Stimulated activated CD4-positive, alpha-beta T cell treated with anti-CD3 and anti-CD28 coated beads, Interleukin-2, amount 100 ng/mL, for 4 hours (primary cell): ENCODE data around the gene LTB4R2.

Experiments
- DNase-seq: peaks from one replicate; pipeline ENCODE4 v3.0.0-alpha.2; 2020; ENCODE audit warnings: low read depth

The LTB4R2 gene

DNA sequence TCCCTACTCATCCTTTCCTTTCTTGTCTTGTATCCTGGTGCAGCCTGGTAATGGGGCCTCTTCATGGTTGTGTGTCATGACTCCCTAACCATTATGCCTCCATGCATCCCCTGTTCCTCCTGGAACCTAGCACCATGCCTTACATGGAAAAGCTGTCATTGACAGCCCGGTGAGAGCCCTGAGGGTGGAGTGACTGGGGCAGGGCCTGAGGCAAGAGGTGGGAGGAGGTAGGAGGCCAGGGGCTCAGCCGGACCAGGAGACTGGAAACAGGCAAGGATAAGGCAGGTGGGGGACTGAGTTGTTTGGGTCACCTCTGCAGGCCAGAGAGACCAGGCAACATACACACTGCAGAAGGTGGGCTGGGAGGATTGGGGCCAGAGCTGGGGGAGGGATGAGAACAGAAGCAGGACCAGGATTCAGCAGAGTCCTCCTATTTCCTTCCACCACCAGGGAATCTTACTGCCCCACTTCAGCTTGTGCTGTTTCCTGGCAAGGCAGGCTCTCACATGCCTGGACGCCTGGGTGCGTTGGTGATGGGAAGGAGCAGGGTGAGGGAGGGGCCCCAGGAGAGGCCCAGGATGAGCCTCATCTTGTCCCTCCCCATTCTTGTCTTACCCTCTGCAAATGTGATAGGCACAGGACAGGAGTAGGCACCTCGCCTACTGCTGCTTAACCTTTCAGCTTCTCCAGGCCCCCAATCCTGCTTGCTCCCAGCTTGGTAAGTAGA lies at the start of gene LTB4R2:
LTB4R2 (plus strand) TSS at position 603 of the 727 bp plus-strand sequence. CDS start 525 bp downstream, outside the sequence.
- no peak for DNase-seq

DNA sequence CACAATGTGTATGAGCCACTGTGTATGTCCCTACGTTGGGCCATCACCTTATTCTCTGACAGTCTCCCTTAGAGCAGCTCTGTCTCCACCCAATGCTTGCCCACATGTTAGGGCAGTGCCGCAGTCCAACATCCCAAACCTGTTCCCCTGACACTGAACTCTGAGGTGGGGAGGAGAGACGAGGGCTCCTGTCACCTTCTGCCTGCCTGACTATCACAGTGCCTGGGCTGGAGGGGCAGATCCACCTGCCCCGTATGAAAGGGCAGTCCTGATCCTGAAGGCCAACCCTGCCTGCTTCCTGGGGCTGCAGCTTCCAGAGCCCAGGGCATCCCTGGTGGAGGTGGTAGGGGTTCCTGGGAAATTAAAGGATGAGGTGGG lies 49.2 kb upstream of the LTB4R2 start:
- DNase-seq = no peak

DNA sequence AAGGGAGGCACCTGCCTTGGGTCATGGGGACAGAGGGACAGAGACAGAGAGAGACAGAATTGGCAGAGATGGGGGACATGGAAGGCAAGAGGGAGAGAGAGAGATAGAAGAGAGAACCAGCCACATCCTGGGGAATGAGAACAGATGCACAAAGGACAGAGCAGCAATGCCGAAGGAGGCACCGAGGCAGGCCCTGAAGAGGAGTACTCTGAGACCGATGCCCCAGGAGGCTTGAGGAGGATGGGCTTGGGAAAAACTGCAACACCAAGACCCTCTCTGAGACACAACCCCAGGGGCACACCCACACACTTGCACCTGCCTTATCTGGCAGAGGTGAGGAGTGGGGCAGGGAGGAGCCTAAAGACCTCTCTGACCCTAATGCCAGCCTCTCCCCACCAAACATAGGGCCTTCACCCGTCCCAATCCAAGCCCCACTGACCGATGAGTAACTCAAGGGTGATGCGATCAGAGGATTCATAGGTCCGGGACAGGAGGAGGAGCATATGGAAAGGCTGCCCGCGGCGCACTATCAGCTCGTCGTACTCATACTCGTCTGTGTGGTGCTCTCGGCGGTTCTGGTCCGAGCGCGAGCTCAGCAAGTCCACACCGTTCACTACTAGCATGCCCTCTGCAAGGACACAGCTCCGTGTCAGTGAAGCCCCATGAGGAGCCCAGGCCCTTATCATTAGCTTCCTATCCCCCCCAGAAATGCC lies 48.5 kb upstream of the LTB4R2 start:
- no peak for DNase-seq

- no peak for DNase-seq
These were observed 48.0 kb upstream of the LTB4R2 start for GRCh38 chr14:24261969-24262327.

DNA sequence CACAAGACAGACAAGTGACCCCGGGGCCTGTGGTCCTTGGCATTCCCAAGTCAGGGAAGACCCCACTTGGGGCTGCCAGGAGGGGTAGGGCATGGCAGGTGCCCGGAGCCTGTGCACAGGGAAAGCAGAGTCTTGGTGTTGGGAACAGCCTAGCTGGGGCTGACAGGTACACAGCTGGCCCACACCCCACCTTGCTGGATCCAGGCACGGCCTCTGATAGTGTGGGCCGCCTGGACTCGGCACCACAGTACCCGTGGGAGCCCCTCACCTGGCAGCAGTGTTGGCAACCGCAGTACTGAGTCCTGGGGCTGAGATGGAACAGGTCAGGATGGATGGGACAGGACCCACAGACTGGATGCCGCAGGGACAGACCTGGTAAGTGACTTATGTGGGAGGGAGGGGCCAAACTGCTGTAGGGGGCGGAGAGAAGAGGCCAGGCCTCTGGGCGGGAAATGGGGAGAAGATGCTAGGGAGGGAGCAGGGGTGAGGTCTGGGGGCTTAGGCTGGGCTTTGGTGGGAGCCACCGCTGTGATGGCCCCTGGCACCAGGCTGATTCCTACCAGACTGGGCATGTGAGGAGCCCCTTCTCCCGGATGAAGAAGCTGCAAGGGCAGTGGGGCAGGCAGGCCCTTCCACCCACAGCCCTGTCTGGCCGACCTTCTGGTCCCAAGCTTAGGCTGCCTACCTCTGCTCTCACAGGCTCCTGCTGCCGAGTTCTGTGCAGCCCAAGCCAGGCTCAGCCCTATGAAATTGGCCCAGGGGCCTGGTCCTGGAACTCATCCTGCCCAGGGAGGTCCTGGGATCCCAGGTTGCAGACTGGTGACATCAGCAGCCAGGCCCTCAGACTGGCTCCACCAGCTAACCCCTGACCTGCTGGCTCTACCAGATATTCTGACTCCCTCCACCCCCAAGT lies 46.9 kb upstream of the LTB4R2 start, which contains the start of gene TGM1:
TGM1 (minus strand) TSS at position 357 of the 913 bp plus-strand sequence. CDS start 825 bp downstream, outside the sequence.
- DNase-seq = no peak

GRCh38 chr14:24263848-24264247 lies 46.1 kb upstream of the LTB4R2 start:
- DNase-seq = no peak

DNA sequence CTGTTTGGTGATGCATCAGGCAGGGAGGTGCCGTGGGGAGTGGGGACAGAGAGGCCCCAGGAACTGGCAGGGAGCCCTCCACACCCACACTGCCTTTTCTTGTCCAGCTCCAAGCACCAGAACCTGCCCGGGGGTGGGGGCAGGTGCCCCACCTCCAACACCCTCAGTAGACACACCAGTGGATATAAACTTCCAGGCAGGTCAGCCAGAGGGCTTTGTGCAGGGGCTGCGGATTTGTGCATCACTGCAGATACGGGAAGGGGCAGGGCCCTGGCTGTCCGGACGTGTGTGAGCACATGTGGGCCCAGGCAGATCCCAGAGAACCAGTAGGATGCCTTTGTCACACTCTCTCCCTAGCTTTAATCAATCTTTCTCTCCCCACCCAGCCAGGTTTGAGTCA lies 45.6 kb upstream of the LTB4R2 start:
- no peak for DNase-seq

DNA sequence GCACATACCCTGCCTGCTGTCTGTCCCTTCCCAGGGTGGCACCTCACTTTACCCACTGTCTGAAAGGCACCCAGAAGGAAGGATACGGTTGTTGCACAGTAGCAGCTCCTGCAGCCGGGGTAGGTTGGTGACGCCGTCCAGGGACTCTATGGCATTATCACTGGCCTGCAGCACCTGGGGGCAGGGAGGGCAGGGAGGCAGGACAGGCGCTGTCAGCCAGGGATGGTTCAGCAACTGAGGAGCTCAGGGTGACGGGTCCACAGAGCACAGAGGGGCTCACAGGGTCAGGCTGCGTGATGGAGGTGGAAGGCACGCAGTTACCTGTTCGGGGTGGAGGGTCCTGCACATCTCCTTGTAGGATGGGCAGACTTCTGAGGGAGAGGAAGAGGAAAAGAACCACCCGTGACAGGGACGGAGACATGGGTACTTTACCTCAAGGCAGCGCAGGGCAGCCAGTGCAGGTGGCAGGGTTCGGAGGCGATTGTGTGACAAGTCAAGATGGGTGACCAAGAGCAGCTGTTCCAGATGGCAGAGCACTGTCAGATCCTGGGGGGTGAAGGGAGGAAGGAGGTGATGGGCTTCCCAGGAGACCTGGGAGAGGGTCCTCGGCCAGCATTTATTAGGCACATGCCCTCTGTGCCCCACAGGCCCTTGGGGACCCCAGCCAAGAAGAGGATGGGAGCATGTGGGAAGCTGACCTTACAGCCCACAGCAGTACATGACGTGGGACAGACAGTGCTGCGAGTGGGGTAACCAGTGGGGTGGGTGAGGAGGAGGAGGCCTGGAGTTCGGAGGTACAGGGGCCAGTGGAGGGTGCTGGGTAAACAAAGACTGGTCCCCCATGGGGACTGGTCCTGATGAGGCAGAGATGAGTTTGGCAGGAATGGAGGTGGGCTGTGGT lies 43.3 kb upstream of the LTB4R2 start:
- no peak for DNase-seq

- no peak for DNase-seq
These were observed 42.4 kb upstream of the LTB4R2 start for GRCh38 chr14:24267516-24267915.

DNA sequence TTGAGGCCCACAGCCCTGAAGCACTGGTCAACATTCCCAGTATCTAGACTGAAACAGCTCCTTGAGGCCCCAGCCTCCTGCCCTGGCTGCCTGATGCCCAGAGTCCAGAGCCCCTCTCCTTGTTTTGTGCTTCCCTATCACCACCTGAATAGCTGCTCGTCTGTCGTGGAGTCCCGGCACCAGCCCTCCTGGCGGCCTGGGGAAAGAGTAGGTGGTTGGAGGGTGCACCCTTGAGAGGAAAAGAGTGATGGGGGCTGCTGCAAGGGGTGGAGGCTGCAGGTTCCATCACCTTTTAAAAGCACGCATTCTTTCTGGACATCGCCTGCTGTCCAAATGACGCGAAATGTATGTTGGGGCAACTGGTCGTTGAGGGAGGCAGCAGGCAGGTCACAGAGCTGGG lies 41.7 kb upstream of the LTB4R2 start:
- no peak for DNase-seq

DNA sequence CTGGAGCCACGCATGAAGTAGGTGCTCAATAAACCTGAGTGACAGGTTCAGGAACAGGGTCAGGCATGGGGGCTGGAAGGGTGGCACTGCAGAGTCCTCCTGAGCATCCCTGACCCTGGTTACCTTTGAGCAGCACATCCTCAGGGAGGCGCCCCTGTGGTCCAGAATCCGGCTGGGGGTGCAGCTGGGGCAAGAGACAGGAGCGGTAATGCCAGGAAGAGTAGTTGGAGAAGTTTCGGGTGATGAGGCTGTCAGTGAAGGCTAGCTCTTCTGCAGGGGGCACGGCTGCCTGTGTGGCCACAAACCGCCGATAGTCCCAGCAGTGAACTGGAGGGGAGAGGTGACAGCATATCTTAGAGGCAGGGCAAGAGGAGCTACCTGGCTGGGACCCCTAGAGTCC lies 40.6 kb upstream of the LTB4R2 start:
- DNase-seq = no peak

GRCh38 chr14:24269910-24270536 lies 39.9 kb upstream of the LTB4R2 start:
- no peak for DNase-seq

DNA sequence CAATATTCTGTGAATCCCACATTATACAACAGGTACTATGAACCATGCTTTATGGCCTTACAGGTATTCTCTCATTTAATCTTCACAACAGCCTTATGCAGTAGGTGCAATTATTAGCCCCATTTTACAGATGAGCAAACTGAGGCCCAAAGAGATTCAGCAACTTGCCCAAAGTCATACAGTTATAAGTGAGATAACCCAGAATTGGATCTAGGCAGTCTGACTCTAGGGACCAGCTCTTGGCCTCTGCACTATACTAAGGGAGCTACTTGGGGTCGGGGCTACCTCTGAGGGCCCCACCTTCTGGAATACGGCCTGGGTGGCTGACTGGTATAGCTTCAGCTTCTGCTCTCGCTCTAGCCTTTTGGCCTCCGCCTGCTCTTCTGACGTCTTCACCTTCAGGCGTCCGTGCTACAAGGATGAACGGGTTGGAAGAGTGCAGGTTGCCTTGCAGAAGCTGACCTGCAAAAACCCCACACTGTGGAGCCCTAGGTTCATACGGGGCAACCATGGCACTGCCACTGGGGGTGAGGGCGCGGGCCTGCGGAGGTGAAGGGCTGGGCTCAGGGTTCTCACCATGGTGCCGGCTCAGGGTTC lies 39.3 kb upstream of the LTB4R2 start:
- DNase-seq = no peak

GRCh38 chr14:24271134-24271833 lies 38.7 kb upstream of the LTB4R2 start, which contains the start of gene RABGGTA:
Gene RABGGTA (minus strand): TSS chr14:24271597. CDS start chr14:24271115, 482 bp downstream.
- DNase-seq = peak; percentile 89

DNA sequence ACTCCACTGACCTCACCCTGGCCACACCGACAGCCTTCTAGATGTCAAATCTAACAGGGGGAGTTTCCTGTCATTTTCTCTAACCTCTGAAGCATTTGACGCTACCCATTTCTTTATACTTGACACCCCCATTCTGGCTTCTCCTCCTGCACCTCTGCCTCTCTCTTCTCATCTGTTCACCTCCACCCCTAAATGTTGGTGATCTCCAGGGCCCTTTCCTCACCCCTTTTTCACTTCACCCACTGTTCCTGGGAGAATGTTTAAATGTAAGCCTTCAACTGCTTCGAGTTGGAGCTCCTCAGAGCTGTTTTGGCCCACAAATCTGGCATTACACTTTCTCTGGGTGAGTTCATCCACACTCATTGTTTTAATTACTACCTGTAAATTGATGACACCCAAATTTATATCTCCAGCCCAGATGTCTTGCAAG lies 38.1 kb upstream of the LTB4R2 start:
- DNase-seq = no peak

DNA sequence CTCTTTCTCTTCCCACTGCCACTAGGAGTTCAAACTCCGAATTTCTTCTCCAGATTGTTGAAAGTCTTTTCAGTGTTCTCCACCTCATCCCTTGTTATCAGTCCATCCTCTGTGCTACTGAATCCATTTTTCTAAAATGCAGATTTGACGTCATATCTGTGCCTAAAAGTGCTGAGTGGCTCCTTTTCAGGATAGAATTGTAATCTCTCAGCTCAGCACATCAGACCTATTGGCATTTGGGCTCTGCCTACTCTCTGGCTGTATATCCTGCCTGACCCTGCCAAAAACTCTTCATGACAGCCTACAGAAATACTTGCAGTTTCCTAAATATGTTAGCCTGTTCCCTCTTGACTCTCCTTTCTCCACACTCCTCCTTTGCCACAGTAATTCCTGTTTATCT lies 37.5 kb upstream of the LTB4R2 start:
- no peak for DNase-seq

GRCh38 chr14:24273422-24273998 lies 36.4 kb upstream of the LTB4R2 start:
- no peak for DNase-seq

- DNase-seq = peak; percentile 62
These were observed 35.8 kb upstream of the LTB4R2 start for GRCh38 chr14:24274101-24274543.

DNA sequence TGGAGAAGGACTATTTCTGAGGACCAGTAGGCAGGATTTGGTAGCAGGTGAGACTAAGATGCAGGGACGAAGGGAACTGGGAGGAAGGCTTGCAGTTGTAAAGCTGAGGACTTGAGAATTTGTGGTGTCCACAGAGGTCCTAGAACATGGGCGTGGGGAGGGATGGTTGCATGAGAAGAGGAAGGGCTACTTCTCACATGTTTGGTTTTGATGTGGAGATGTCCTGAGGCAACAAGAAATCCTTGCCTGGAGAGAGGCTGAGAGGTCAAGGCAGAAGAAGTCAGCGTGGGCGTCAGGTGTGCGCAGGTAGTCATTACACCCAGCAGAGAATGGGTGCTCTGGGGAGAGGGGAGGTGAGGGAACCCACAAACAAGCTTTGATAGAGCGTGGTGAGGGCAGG lies 32.9 kb upstream of the LTB4R2 start:
- DNase-seq = no peak
